ENCODE data around the gene DLX3. TPM values are rescaled to one million over a fixed set of nuclear protein-coding genes. Genes with fewer than 3 reads are reported as not detected.

The DLX3 gene
- polyA plus RNA-seq, 4 donors: 0.99 to 1.7 (median 1.3) TPM

DNA sequence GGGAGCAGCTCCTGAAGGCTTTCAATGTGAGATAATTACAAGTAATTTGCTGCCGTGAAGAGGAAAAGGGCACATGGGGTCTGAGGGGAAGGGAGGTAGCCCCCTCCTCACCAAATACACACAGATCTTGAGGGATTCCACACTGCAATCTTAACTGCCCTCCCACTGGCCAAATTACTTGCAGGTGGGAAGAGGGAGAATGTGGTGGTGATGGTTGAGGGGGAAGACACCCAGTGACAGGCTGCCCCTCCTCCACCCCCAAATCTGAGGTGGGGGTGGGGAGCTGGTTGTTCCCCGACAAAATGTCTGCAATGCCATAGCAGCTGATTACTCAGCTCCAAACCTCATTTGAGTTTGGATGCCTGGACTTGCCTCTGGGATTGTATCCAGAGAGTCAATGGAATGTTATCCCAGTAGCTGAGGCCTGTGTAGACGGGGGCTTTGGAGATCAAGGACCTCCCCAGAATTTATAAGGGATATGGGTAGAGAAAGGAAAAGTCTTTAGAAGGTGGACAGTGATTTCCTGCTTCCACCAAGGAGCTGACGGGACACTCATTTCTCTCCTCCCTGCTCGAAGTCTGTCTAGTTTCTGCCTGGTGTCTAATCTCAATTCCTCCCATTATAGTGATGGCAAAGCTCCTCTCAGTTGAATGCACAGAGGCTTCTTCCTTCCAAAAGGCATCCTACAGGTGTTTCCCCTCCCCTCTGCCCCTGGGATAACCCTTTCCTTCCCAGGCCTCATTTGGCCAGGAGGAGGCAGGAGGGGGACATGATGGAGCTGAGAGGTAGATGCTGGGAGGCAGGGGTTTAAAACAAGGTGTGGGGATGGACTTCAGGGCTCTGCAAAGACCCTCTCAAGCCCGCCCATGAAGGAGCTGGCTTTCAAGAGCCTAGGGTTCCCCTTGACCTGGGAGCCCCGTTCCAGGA is 17.3 kb downstream of the DLX3 start:
- DNase-seq (ENCODE audit: low read depth in 4 of 4, low spot score in 3 of 4): no peak

DNA sequence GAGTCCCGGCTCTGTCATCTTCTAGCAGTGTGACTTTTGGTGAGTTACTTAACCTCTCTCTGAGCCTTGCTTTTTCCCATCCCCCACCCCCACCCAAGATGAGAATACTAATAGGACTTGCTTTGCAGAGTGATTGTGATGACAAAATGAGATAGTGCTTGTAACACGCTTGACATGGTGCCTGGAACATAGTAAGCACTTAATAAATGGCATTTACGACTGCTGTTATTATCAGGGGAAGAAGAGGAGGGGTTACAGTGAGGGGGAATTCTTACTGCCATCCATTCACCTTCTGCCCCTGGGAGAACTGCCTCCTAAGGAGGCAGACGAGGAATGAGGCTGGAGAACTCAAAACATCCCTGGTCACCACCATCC is 18.2 kb downstream of the DLX3 start:
- DNase-seq (ENCODE audit: low read depth in 4 of 4, low spot score in 3 of 4): no peak

DNA sequence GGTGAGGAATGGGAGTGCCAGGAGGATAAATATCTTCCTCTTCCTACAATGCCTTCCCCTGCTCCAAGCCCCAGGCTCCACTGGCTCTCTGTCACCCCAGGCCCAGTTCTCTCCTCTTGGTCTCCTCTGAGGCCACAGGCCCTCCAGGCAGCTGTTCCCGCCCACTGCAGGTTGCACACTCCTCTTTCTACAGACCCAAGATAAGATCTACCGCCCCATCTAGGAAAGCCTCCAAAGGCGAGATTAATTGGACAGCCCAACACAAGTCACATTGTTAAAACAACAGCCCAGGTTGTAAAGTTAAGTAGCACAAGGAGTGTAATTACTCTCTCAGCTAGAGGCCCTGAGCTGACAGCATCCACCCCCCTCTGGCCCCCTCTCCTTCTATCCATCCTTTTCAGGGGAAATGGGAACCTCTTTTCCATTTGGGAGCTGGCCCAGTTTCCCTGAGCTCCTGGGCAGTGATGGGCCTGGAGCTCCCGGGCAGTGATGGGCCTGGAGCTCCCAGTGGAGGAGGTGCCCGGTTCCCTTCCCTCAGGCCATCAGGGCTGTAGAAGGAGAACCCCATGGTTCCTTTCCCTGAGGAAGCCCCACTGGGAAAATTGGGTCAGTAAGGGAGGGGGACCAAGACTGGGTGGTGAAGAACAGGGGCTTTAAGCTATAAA is 18.7 kb downstream of the DLX3 start:
- DNase-seq (ENCODE audit: low read depth in 4 of 4, low spot score in 3 of 4): no peak

DNA sequence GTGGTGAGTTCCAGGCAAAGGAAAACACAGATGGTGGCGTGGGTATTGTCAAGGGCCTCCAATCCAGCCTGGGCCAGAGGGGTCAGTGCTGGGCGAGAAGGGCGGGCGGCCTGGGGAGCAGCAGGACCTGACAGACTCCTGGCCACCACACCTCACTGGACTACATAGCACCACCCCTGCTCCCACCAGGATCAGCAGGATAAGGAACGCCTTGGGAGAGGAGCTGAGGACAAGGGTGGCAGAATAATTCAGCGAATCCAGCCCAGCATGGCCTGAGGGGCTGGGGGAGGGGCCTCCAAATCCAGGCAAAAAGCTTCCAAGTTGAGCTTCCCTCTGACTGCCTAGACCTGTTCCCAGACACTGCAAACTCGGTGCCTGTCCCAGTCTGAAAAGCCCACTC is 19.5 kb downstream of the DLX3 start:
- no peak for DNase-seq (ENCODE audit: low read depth in 4 of 4, low spot score in 3 of 4)

DNA sequence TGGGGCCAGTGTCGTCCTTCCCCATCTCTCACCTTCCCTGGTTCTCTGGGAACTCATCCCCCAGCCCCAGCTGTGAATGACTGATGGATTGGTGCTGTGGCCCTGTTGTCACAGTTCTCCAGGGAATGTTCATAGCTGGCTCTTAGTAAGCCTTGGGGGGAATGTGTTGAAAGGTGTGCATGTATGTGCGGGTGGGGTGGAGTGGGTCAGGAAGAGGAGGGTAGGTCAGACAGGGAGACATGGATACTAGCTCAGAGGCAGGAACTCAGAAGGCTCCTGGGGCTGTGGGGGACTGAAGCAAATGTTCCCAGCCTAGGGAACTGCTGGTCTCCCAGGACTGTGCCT is 21.8 kb downstream of the DLX3 start:
- no peak for DNase-seq (ENCODE audit: low read depth in 4 of 4, low spot score in 3 of 4)

DNA sequence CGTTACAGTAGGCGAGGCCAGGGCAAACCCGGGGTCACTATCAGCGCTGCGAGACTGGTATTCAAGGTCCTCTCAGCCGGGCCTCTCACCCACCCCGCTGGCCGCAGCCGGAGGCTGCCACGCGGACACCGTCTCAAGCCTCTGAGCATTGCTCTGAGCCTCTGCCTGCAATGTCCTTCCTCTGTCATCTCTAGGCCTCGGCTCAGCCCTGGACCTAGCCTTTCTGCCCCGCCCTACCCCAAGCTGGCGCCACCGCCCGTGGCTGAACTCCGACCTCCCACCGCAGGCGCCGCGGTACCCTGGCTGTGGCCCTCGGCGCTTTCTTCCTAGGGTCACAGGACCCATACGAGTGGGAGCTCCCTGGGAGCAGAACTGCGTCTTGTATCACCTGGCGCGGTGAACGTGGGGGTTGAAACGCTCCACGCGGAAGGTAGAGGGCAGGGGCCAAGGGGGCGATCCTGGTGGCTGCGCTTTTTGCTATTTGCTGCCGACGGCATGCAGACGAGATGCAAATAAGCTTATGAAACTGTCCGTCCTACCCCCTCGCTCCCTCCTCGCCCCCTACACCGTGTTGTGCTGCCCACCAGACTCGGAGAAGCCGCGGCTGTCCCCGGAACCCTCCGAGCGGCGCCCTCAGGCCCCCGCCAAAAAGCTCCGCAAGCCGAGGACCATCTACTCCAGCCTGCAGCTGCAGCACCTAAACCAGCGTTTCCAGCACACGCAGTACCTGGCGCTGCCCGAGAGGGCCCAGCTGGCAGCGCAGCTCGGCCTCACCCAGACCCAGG is 22.3 kb downstream of the DLX3 start:
- no peak for DNase-seq (ENCODE audit: low read depth in 4 of 4, low spot score in 3 of 4)

DNA sequence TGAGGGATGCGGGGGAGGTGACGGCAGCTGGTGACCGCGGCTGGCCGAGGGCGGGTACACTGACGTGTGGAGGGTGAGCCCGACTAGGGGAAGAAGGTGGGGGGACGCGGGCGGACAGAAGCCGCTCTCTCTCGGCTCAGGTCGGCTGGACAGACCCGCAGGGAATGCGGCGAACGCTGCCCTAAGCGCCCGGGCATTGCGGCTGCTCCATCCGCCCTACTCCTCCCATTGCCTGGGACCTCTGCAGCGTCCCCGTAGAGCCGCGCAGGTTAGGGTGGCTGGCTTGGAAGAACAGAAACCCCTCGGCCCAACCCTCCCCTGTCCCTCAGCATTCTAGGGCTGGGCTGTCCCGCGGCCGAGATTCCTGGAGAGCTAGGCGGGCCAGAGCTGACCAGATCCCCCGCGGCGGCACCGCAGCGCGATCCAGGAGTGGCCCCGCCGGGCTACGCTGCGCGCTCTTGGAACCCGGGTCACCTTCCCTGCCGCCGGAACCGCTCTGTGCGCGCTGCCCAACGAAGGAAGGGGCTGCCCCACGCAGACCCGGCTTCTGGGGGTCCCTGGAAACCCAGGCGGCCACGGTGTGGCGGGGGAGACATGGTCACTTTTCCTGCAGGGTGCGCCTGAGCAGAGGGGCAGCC is 23.1 kb downstream of the DLX3 start:
- no peak for DNase-seq (ENCODE audit: low read depth in 4 of 4, low spot score in 3 of 4)

DNA sequence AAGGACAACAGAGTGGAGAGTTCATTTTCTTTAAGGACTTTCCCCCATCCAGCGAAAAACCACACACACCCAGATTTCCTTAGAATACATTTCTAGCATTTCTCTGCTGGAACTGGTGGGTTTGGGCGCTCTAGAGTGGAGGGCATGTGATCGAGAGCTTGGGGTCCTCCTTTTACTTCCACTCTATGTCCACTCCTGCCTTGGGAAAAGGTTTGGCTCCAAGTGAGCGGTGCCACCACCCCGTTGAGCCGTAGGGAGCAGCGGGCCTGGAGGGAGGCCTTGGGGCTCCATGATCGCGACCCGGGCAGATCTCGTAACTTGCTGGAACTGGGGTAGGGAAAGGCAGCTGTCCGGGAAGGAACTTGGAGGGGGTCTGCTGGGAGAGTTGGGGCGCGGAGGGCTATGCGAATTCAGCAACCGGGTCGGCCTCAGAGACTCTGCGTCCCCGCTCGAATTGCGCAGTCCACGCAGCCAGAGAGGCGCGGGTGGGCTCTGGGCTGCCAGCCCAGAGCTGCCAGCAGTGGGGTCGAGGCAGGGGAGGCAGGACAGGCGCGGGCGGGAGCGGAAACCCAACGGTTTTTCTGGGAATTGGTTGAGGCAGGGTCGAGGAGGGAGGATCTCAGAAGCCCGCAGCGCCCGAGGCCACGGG is 23.7 kb downstream of the DLX3 start:
- DNase-seq (ENCODE audit: low read depth in 4 of 4, low spot score in 3 of 4): no peak

DNA sequence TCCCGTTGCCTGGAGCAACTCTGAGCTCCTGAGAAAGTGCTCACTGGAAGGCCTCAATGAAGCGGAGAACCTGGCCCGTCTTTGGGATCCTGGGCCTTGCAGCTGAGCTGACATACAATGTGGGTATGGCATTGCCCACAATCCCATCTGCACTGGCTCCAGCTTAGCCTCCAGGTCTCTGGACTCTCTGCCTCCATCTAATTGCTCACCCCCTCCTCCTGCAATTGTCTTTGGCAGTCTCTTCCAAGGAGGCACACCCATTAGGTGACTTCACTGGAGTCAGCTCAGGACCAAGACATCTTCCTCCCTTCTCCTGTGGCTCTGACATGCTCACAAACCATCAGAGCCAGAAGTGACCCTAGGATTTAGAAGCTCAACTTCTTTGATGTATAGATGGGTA is 24.5 kb downstream of the DLX3 start:
- no peak for DNase-seq (ENCODE audit: low read depth in 4 of 4, low spot score in 3 of 4)

DNA sequence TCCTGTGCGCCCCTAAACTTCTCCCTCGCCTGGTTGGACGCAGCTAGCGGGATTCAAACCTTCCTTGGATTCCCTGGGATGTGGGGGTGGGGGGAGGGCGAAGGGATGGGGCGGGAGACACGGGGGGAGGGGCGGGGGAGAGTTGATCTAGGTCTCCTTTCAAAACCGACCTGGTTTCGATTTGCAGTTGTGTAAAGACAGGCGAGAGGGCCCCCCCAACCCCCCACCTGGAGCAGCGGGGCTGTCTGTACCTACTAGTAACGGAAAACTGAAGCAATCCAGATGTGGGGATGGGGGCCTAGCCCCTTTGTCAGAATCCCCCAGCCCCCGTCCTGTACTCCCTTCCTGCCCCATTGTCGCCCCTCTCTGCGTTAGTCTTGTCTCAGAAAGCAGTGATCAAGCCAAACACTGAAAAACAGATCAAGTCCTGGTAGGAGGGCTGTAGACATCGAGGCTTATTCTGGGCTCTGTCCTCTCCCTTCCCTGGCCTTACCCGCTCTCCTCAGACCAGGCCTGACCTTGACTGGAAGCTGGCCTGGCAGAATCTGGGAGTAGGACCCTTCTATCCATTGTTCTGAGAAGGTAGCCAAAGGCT is 25.1 kb downstream of the DLX3 start:
- no peak for DNase-seq (ENCODE audit: low read depth in 4 of 4, low spot score in 3 of 4)

DNA sequence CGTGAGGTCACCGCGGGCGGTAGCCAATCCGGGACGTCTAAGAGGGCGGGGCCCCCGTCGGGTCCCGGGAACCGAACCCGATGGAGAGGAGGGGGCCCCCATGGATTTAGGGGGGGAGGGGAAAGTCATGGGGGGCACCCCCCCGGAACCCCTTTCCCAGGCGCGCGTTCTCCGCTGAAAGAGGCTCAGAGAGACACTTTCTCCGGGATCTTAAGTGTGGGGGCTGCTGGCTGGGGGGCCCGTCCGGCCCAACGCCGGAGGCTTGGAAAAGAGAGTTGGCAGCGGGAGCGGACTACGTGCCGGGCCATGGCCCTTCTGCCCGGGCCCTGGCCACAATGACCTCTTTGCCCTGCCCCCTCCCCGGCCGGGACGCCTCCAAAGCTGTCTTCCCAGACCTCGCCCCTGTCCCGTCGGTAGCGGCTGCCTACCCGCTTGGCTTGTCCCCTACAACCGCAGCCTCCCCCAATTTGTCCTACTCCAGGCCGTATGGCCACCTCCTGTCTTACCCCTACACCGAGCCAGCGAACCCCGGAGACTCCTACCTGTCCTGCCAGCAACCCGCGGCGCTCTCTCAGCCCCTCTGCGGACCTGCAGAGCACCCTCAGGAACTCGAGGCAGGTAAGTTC is 25.8 kb downstream of the DLX3 start, which contains the start of gene DLX4:
Gene DLX4, plus strand, starts transcription at position 57 of the 626 bp plus-strand sequence. Its CDS starts 279 bp downstream, at position 336.
- no peak for DNase-seq (ENCODE audit: low read depth in 4 of 4, low spot score in 3 of 4)

DNA sequence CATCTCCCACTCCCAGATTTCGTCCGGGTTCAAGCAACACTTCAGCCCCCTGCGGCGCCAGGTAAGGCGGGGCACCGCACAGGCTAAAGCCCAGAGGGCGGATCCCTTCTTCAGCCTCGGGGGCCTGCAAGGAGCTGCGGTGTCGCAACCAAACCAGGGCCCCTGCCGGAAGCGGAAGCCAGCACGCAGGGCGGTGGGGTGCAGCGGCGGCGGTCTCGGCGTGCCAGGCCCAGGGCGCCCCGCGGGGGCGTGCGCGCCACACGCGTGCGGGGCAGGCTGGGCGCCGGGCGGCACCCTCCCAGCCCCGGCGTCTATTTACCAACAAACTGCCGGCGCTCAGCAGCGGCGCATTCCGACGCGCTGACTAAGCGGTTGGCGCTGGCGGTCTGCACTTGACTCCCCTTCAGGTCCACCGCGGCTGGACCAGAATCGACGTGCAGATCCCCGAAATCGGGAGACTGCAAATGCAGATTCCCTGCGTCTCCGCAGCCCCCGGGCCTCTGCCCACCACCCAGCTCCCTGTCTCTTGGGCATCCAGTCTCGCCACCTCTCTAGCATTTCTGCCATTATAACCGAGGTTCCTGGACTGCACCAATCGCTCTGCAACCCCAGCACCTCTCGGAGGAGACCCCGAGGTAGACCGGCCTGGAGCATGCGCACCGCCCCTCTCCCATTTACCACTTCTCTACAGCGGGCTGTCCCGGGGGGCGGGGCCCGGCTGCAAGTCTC is 26.5 kb downstream of the DLX3 start:
- DNase-seq (ENCODE audit: low read depth in 4 of 4, low spot score in 3 of 4): no peak

DNA sequence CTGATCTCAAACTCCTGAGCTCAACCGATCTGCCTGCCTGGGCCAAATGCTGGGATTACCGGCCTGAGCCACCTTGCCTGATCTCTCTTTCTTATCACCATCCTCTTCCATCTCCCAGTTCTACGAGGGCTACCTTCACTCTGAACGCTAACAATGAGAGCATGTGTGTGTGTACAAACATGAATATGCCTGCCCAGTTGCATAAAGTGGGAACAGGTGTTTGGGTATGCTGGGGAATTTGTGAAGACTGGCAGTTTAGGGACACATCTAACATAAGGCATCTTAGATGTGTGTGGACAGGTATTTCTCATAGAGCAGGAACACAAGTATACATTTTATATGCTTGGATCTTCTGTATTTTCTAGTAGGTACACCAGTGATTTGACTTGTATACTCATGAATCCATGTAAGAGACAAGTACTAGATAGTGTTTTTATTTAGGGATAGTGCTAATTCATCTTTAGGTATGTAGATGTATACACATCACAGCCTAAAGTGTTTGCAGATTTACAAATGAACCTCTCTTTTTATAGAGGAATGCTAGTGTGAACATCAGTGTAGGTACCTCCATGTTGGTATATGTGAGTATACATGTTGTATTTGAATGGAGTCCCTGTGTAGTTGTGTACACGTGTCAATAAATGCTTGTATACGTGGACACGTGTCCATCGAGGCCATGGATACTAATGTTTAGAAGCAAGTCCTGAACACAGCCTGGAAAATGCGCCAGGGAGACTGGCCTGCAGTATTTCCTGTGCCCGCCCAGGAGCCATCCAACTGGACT is 27.2 kb downstream of the DLX3 start:
- no peak for DNase-seq (ENCODE audit: low read depth in 4 of 4, low spot score in 3 of 4)

DNA sequence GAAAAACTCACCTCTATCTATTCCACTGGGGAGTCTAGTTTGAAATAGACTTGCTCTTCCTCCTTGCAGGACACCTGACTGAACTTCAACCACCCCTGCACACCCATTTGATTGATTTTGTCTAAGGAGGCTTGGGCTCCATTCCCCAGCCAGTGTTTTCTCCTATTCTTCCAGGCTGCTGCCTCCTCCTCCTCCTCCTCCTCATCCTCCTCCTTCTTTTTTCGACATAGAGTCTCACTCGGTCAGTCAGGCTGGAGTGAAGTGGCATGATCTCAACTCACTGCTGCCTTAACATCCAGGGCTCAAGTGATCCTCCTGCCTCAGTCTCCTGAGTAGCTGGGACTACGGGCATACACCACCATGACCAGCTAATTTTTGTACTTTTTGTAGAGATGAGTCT is 27.8 kb downstream of the DLX3 start:
- DNase-seq (ENCODE audit: low read depth in 4 of 4, low spot score in 3 of 4): no peak

DNA sequence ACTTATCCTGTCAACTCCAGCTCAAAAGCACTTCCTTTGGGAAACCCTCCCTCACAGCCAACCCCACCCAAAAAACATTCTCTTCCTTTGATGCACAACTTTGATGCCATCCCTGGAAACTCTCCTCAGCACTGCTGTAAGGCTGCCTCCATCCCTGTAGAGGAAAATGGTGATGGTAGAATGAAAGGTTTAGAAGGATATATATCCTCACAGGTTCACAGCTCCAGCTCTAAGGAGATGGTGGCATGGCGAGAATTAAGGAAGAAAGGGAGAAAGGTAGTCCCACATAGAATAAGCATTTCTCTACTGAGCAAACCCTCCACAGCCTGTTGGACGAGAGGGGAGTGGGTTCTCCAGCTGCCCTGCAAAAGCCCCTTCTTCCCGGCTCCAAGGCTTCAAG is 28.3 kb downstream of the DLX3 start:
- no peak for DNase-seq (ENCODE audit: low read depth in 4 of 4, low spot score in 3 of 4)

DNA sequence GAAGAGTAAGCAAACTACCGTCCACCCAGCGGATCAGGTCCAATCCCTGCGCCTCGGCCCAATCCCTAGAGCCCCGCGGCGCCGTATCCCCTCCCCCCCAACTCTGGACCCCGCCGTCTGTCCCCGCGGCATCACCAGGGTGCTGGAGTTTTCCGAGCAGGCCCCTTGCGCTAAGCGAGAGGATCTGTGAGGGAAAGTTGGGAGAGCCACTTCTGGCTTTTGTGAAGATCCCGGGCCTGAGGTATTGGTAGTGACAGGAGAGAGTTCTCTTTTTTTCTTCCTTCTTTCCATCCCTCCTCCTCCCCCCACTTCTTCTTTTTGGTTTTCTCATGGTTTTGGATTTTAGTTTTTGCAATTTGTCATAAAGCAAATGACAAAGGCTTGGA is 29.5 kb downstream of the DLX3 start:
- DNase-seq (ENCODE audit: low read depth in 4 of 4, low spot score in 3 of 4): no peak

DNA sequence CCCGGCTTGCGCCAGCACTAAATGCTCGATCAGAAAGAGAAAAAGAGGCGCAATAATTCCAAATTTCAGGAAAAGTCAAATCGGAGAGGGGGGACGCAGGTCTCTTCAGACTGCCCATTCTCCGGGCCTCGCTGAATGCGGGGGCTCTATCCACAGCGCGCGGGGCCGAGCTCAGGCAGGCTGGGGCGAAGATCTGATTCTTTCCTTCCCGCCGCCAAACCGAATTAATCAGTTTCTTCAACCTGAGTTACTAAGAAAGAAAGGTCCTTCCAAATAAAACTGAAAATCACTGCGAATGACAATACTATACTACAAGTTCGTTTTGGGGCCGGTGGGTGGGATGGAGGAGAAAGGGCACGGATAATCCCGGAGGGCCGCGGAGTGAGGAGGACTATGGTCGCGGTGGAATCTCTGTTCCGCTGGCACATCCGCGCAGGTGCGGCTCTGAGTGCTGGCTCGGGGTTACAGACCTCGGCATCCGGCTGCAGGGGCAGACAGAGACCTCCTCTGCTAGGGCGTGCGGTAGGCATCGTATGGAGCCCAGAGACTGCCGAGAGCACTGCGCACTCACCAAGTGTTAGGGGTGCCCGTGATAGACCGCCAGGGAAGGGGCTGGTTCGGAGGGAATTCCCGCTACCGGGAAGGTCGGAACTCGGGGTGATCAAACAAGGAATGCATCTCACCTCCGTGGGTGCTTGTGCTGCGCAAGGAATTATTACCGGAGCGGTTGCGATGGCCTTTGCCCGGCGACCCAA is 30.1 kb downstream of the DLX3 start:
- no peak for DNase-seq (ENCODE audit: low read depth in 4 of 4, low spot score in 3 of 4)

Measured in left renal pelvis (tissue), 4 donors.